ENCODE results near the gene TYSND1. TPM values are rescaled to one million over a fixed set of nuclear protein-coding genes. Genes with fewer than 3 reads are reported as not detected.

TYSND1 gene
- total and polyA plus RNA-seq, 12 donors, result 4.1 to 33.1 (median 18.0) TPM

- Histone ChIP-seq H3K36me3 (replicated peaks in 1 of 2) (peaks cover 0 to 41% of the 10 kb centered on the region in 2 donors), H3K27ac (no peak overlapping the region), H3K27me3 (no peaks in the 10 kb centered on the region), H3K4me3 (no peak overlapping the region), H3K4me1 (replicated peaks in 1 of 2) (no peaks in the 10 kb centered on the region), H3K9me3 (replicated peaks in 1 of 3) (no peaks in the 10 kb centered on the region)
- no peak for DNase-seq
- TF ChIP-seq CTCF (IDR thresholded peaks at IDR 0.05) (no peak), POLR2A (IDR thresholded peaks at IDR 0.05) (no peak)
- intact Hi-C loops (cut with DNase I), result loop anchor here in 1 of 2 donors (10.0 kb wide), 1 partner anchor 247 kb away; no protein-coding TSS in a partner anchor
- 83 to 88% (median 86%) methylated on average over 3 to 10 of the region's 10 CpGs for WGBS, 4 donors
Measured at GRCh38 chr10:70117646-70118045, 28.9 kb downstream of the TYSND1 start.

- intact Hi-C loops (cut with DNase I), result loop anchor here in 1 of 2 donors (10.0 kb wide), 1 partner anchor 249 kb away; no protein-coding TSS in a partner anchor
- DNase-seq, result peak in 6 of 7 donors; percentile 46 to 79 (median 63)
- Histone ChIP-seq H3K27ac (no peak overlapping the region), H3K9me3 (replicated peaks in 1 of 3) (no peaks in the 10 kb centered on the region), H3K4me1 (replicated peaks in 1 of 2) (no peaks in the 10 kb centered on the region), H3K27me3 (no peaks in the 10 kb centered on the region), H3K36me3 (replicated peaks in 1 of 2) (peaks cover 0 to 48% of the 10 kb centered on the region in 2 donors), H3K4me3 (no peak overlapping the region)
- 49 to 55% (median 52%) methylated on average over 11 to 12 of the region's 12 CpGs for WGBS, 4 donors
- TF ChIP-seq CTCF (IDR thresholded peaks at IDR 0.05) (peak; percentile 56 to 85 (median 76)), POLR2A (IDR thresholded peaks at IDR 0.05) (no peak)
Measured at GRCh38 chr10:70115948-70116682, 30.4 kb downstream of the TYSND1 start.

GRCh38 chr10:70114902-70115301 lies 31.6 kb downstream of the TYSND1 start:
- Histone ChIP-seq H3K4me3 (no peak overlapping the region), H3K27ac (no peak overlapping the region), H3K4me1 (replicated peaks in 1 of 2) (no peaks in the 10 kb centered on the region), H3K27me3 (no peaks in the 10 kb centered on the region), H3K9me3 (replicated peaks in 1 of 3) (no peaks in the 10 kb centered on the region), H3K36me3 (replicated peaks in 1 of 2) (peaks cover 0 to 44% of the 10 kb centered on the region in 2 donors)
- intact Hi-C loops (cut with DNase I), result loop anchor here in 1 of 2 donors (10.0 kb wide), 1 partner anchor 250 kb away; no protein-coding TSS in a partner anchor
- DNase-seq, result no peak
- 92 to 97% (median 96%) methylated on average over 8 to 15 of the region's 15 CpGs for WGBS, 4 donors
- TF ChIP-seq CTCF (IDR thresholded peaks at IDR 0.05) (no peak), POLR2A (IDR thresholded peaks at IDR 0.05) (no peak)

- Histone ChIP-seq H3K27ac (peak overlapping the region in 1 of 5 donors; percentile 14), H3K27me3 (no peaks in the 10 kb centered on the region), H3K4me1 (replicated peaks in 1 of 2) (no peaks in the 10 kb centered on the region), H3K9me3 (replicated peaks in 1 of 3) (no peaks in the 10 kb centered on the region), H3K4me3 (no peak overlapping the region), H3K36me3 (replicated peaks in 1 of 2) (peaks cover 0 to 32% of the 10 kb centered on the region in 2 donors)
- intact Hi-C loops (cut with DNase I), result loop anchor here in 1 of 2 donors (10.0 kb wide), 1 partner anchor 253 kb away; no protein-coding TSS in a partner anchor
- TF ChIP-seq POLR2A (IDR thresholded peaks at IDR 0.05) (no peak), CTCF (IDR thresholded peaks at IDR 0.05) (no peak)
- DNase-seq, result no peak
- WGBS, 4 donors, result 84 to 93% (median 88%) methylated on average over 8 of the region's 8 CpGs
Measured at GRCh38 chr10:70112071-70112470, 34.4 kb downstream of the TYSND1 start.

Measured in adrenal gland (tissue), 12 donors.